Activated CD8-positive, alpha-beta memory T cell treated with anti-CD3 and anti-CD28 coated beads, Interleukin-2, amount 50 U/mL, for 4 hours (primary cell): ENCODE data around the gene SLC28A2.
"Not testable (repeated sequence)": the region's sequence is repeated elsewhere in the genome, so short reads cannot be mapped to it uniquely, and the experiment has no call there.

ENCODE experiments used
- DNase-seq: peaks from one replicate; pipeline ENCODE4 v3.0.0-alpha.2; 2020

Gene SLC28A2

GRCh38 chr15:45251888-45252287, at the start of gene SLC28A2:
SLC28A2 (plus strand) TSS chr15:45252234; CDS start chr15:45253216, 982 bp downstream.
- DNase-seq: no peak

DNA sequence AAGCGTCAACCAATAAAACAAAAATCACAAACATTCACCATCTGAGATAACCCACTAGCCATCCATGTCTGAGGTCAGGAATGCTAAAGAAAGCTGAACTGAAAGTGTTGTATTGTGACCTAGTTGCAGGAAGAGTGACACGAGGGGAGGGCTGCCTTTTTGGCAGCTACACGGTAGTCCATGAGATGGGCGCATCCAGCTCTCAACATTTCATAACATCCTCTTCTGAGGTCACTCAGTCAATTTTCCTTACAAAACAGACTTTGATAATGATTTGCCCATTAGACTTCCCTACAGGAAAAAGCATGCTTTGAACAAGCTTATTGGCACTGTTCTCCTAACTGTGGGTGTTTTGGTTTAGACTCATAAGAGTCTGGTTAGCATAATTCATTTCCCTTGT, 48.9 kb upstream of the SLC28A2 start:
- no peak for DNase-seq

GRCh38 chr15:45205192-45205591, 46.8 kb upstream of the SLC28A2 start:
- DNase-seq: peak; percentile 50

GRCh38 chr15:45212493-45212892, 39.5 kb upstream of the SLC28A2 start:
- DNase-seq: no peak

- DNase-seq: no peak
These were observed 30.9 kb upstream of the SLC28A2 start for GRCh38 chr15:45221053-45221599.

- DNase-seq: no peak
These were observed 30.1 kb upstream of the SLC28A2 start for GRCh38 chr15:45221967-45222366.

- DNase-seq: no peak
These were observed 27.3 kb upstream of the SLC28A2 start for GRCh38 chr15:45224621-45225217.

- DNase-seq: no peak
These were observed 26.3 kb upstream of the SLC28A2 start for GRCh38 chr15:45225506-45226273.

- DNase-seq: no peak
These were observed 23.1 kb upstream of the SLC28A2 start for GRCh38 chr15:45228931-45229330.

DNA sequence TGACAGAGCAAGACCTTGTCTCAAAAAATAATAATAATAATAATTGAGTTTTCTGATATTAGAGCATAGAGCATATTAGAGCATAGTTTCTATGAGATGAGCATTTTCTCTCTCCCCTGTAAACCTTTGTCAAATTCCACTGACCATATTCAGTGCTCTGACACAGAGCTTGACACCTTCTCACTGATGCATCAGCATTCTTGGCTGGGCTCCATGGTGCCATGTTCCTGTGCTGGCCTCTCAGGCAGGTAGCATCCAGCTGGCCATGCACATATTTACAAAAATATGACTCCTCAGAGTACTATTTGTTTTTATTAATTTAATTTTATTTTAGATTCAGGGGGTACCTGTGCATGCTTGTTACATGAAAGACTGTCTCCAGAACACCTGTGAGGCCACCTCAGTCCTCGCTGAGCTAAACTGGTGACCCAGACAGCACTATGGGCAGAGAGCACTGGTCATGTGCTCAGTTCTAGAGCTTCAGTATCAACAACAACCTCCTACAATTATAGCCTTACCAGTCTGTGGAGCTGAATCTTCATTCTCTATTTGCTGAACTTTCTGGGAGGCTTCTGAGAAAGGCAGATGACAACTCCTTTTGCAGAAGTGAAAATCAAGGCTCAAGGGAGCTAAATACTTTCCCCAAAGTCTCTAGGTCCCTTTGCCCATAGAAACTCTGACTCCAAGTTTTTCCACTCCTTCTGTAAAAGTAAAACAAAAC, 21.6 kb upstream of the SLC28A2 start:
- DNase-seq: no peak

DNA sequence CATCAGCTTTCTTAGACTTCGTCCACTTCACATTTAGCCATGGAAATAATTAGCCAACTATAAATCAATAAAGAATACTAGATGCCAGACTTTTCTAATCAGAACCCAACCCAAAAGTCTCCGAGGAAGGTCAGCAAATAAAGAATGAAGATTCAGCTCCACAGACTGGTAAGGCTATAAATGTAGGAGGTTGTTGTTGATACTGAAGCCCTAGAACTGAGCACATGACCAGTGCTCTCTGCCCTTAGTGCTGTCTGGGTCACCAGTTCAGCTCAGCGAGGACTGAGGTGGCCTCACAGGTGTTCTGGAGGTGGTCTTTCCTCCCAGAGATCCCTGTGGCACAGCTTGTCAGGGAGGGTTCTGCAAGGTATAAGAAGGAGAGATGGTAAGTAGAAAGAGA, 20.9 kb upstream of the SLC28A2 start:
- DNase-seq: no peak

DNA sequence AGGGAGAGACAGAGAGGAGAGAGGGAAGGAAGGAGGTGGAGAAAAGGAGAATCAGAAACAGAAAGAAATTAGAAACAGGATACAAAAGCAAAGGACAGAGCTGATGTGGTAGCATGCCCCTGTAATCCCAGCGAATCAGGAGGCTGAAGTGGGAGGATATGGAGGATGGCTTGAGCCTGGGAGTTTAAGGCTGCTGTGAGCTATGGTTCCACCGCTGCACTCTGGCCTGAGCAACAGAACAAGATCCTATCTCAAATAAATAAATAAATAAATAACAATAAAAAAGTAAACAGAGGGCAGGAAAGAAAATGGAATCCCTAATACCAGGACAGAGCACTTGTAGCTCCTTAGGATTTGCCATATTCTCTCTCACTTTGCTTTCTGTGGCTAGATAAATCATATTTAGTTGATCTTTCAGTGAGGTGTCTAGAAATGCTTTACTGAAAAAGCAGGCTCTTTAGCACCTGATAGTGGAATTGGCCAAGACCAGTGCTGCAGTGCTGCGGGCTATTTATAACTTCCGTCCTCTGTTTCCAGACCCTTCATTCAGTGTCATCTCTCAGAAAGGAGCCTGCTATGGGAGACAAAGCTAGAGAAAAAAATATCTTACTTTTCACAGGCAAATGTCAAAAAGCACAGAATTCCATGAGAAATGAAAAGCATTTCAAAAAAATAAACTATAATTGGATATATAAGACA, 20.0 kb upstream of the SLC28A2 start:
- DNase-seq: no peak

DNA sequence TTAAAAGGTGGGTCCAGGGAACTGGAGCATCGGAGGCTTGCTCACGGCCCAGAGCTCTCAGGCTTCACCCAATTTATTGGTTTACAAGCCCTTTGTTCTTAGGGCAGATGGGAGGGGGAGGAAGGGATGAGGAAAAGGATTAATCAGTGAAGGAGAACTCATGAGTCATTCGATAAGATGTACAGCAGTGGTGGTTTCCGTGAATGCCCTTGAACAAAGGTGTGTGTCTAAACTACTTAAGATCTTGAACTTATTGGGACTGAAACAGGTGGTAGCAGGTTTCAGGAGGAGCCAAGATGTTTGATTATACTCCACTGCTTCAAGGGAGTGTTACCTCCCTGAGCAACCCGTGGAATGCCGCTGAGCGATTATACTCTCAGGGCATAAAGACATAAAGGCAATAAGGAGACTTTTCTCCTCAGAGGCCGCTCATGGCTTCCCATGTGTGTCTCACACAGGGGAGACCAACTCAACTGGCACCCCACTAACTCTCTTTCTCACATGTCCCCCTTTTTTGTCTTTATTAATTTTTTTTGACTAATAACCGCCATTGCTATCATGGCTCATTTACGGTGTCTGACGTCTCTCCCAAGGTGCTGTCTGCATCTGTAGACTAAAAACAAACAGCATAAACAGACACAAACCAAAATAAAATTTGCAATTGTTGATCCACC, 17.3 kb upstream of the SLC28A2 start:
- no peak for DNase-seq

- not testable (repeated sequence) for DNase-seq
These were observed 15.2 kb upstream of the SLC28A2 start for GRCh38 chr15:45236806-45237205.

GRCh38 chr15:45242289-45242688, 9.7 kb upstream of the SLC28A2 start:
- DNase-seq: no peak

GRCh38 chr15:45249125-45249780, 2.8 kb upstream of the SLC28A2 start:
- no peak for DNase-seq

DNA sequence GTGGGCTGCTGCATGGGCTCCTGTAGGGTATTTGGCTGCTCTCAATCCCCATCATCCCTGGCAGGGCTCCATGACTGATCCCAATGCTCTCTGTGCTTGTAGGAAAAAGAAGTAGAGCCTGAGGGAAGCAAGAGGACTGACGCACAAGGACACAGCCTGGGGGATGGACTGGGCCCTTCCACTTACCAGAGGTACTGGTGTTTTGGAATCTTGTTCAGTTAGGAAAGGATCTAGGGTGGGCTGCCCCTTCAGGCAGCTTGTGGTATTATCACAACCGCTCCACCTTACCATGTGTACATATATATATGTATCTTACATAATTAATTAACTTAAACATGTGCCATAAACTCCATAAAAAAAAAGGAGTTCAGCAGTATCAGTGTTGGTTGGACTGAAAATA, 1.3 kb downstream of the SLC28A2 start:
- DNase-seq: no peak

DNA sequence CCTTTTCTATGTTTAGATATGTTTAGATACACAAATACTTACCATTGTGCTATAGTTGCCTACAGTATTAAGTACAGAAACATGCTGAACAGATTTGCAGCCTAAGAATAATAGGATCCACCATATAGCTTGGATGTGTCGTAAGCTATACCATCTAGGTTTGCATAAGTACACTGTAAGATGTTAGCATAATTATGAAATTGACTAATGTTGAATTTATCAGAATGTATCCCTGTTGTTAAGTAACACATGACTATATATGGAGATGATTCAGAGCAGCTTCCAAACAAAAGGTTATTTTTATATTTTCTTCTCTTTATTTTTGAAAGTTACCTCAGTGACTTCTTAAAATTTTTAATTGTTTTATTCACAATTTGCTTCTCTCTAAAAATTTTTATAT, 2.4 kb downstream of the SLC28A2 start:
- no peak for DNase-seq

DNA sequence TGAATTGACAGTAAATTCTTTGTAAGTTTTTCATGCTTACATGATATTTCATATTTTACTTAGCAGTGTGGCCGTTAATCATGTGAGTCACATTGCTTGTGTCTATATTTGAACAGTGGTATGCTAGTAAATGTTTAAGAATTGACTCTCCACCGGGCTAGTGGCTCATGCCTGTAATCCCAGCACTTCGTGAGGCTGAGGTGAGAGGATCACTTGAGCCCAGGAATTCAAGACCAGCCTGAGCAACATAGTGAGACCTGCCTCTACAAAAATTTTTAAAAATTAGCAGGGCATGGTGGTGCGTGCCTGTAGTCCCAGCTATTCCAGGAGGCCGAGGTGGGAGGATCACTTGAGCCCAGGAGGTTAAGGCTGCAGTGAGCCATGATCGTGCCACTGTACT, 2.8 kb downstream of the SLC28A2 start:
- DNase-seq: not testable (repeated sequence)

DNA sequence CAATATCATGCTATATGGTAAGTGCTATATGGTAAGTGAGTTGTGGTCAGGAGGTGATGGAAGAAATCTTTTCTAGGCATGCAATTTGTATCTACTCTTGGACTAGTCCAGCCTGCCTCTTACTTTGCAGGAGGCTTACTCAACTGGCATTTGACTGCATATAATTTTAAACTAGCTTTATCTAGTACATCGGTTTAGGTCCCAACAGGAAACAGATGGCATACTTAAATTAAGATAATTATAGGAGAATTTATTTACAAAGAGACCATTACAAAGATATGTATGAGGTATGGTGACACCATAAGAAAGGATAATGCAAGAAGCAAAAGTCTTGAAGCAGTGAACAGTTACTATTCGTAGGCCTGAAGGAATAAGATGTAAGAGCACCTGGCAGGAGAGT, 7.8 kb downstream of the SLC28A2 start:
- no peak for DNase-seq

DNA sequence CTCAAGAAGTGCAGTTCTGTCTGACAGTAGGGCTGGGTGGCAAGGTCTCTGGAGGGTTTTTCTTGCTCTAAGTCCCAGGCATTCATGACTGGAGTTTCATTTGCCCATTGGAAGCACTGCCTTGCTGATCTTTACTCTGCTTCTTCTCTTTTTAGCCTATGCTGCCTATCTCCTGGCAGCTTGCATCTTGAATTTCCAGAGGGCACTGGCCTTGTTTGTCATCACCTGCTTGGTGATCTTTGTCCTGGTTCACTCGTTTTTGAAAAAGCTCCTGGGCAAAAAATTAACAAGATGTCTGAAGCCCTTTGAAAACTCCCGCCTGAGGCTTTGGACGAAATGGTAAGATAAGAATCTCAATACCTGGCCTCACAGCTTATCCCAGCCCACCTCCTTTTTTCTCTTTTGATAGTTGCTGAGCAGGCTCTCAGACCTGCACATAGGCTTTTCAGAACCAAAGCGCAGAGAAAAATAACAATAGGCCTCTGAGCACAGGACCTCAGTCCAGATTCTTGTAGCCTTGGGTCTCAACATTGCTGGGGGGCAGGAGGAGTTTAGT, 10.9 kb downstream of the SLC28A2 start:
- DNase-seq: no peak

- DNase-seq: no peak
These were observed 11.8 kb downstream of the SLC28A2 start for GRCh38 chr15:45263854-45264253.
